ENCODE data around the gene ZNG1B.
"Not testable (repeated sequence)": the region's sequence is repeated elsewhere in the genome, so short reads cannot be mapped to it uniquely, and the experiment has no call there.

GRCh38 chr2:113536573-113536972, 99.1 kb downstream of the ZNG1B start:
- TF ChIP-seq, protein P1, sequence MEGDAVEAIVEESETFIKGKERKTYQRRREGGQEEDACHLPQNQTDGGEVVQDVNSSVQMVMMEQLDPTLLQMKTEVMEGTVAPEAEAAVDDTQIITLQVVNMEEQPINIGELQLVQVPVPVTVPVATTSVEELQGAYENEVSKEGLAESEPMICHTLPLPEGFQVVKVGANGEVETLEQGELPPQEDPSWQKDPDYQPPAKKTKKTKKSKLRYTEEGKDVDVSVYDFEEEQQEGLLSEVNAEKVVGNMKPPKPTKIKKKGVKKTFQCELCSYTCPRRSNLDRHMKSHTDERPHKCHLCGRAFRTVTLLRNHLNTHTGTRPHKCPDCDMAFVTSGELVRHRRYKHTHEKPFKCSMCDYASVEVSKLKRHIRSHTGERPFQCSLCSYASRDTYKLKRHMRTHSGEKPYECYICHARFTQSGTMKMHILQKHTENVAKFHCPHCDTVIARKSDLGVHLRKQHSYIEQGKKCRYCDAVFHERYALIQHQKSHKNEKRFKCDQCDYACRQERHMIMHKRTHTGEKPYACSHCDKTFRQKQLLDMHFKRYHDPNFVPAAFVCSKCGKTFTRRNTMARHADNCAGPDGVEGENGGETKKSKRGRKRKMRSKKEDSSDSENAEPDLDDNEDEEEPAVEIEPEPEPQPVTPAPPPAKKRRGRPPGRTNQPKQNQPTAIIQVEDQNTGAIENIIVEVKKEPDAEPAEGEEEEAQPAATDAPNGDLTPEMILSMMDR (IDR thresholded peaks at IDR 0.05 in 2 of 3, conservative IDR thresholded peaks at IDR 0.05 in 1 of 3; ENCODE audit: insufficient read depth in 2 of 3, low read depth in 1 of 3, low read length in 3 of 3): not testable (repeated sequence)
- TF ChIP-seq HMGN3 (IDR thresholded peaks at IDR 0.05; ENCODE audit: borderline replicate concordance, extremely low read depth, insufficient read length, low read depth, low read length); POLR2A (conservative IDR thresholded peaks at IDR 0.05); JUND (IDR thresholded peaks at IDR 0.05; ENCODE audit: borderline replicate concordance, low read depth, low read length); JUND (tag; IDR thresholded peaks at IDR 0.05; ENCODE audit: borderline replicate concordance, low read depth, low read length); ZNF3 (CRISPR knock-in tag; IDR thresholded peaks at IDR 0.05); SMARCC2 (IDR thresholded peaks at IDR 0.05; ENCODE audit: low read depth); POLR2AphosphoS5 (IDR thresholded peaks at IDR 0.05; ENCODE audit: control insufficient read depth, insufficient read depth, low read depth, low read length); ARHGAP35 (IDR thresholded peaks at IDR 0.05; ENCODE audit: partially characterized antibody); MYC (IDR thresholded peaks at IDR 0.05; ENCODE audit: low read depth, low read length); MYC (CRISPR knock-in tag; IDR thresholded peaks at IDR 0.05; ENCODE audit: borderline replicate concordance, low read depth): not testable (repeated sequence)
- TF ChIP-seq, protein P2, sequence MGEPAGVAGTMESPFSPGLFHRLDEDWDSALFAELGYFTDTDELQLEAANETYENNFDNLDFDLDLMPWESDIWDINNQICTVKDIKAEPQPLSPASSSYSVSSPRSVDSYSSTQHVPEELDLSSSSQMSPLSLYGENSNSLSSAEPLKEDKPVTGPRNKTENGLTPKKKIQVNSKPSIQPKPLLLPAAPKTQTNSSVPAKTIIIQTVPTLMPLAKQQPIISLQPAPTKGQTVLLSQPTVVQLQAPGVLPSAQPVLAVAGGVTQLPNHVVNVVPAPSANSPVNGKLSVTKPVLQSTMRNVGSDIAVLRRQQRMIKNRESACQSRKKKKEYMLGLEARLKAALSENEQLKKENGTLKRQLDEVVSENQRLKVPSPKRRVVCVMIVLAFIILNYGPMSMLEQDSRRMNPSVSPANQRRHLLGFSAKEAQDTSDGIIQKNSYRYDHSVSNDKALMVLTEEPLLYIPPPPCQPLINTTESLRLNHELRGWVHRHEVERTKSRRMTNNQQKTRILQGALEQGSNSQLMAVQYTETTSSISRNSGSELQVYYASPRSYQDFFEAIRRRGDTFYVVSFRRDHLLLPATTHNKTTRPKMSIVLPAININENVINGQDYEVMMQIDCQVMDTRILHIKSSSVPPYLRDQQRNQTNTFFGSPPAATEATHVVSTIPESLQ (CRISPR knock-in tag; IDR thresholded peaks at IDR 0.05): not testable (repeated sequence)
- TF ChIP-seq, protein P3, sequence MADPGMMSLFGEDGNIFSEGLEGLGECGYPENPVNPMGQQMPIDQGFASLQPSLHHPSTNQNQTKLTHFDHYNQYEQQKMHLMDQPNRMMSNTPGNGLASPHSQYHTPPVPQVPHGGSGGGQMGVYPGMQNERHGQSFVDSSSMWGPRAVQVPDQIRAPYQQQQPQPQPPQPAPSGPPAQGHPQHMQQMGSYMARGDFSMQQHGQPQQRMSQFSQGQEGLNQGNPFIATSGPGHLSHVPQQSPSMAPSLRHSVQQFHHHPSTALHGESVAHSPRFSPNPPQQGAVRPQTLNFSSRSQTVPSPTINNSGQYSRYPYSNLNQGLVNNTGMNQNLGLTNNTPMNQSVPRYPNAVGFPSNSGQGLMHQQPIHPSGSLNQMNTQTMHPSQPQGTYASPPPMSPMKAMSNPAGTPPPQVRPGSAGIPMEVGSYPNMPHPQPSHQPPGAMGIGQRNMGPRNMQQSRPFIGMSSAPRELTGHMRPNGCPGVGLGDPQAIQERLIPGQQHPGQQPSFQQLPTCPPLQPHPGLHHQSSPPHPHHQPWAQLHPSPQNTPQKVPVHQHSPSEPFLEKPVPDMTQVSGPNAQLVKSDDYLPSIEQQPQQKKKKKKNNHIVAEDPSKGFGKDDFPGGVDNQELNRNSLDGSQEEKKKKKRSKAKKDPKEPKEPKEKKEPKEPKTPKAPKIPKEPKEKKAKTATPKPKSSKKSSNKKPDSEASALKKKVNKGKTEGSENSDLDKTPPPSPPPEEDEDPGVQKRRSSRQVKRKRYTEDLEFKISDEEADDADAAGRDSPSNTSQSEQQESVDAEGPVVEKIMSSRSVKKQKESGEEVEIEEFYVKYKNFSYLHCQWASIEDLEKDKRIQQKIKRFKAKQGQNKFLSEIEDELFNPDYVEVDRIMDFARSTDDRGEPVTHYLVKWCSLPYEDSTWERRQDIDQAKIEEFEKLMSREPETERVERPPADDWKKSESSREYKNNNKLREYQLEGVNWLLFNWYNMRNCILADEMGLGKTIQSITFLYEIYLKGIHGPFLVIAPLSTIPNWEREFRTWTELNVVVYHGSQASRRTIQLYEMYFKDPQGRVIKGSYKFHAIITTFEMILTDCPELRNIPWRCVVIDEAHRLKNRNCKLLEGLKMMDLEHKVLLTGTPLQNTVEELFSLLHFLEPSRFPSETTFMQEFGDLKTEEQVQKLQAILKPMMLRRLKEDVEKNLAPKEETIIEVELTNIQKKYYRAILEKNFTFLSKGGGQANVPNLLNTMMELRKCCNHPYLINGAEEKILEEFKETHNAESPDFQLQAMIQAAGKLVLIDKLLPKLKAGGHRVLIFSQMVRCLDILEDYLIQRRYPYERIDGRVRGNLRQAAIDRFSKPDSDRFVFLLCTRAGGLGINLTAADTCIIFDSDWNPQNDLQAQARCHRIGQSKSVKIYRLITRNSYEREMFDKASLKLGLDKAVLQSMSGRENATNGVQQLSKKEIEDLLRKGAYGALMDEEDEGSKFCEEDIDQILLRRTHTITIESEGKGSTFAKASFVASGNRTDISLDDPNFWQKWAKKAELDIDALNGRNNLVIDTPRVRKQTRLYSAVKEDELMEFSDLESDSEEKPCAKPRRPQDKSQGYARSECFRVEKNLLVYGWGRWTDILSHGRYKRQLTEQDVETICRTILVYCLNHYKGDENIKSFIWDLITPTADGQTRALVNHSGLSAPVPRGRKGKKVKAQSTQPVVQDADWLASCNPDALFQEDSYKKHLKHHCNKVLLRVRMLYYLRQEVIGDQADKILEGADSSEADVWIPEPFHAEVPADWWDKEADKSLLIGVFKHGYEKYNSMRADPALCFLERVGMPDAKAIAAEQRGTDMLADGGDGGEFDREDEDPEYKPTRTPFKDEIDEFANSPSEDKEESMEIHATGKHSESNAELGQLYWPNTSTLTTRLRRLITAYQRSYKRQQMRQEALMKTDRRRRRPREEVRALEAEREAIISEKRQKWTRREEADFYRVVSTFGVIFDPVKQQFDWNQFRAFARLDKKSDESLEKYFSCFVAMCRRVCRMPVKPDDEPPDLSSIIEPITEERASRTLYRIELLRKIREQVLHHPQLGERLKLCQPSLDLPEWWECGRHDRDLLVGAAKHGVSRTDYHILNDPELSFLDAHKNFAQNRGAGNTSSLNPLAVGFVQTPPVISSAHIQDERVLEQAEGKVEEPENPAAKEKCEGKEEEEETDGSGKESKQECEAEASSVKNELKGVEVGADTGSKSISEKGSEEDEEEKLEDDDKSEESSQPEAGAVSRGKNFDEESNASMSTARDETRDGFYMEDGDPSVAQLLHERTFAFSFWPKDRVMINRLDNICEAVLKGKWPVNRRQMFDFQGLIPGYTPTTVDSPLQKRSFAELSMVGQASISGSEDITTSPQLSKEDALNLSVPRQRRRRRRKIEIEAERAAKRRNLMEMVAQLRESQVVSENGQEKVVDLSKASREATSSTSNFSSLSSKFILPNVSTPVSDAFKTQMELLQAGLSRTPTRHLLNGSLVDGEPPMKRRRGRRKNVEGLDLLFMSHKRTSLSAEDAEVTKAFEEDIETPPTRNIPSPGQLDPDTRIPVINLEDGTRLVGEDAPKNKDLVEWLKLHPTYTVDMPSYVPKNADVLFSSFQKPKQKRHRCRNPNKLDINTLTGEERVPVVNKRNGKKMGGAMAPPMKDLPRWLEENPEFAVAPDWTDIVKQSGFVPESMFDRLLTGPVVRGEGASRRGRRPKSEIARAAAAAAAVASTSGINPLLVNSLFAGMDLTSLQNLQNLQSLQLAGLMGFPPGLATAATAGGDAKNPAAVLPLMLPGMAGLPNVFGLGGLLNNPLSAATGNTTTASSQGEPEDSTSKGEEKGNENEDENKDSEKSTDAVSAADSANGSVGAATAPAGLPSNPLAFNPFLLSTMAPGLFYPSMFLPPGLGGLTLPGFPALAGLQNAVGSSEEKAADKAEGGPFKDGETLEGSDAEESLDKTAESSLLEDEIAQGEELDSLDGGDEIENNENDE (IDR thresholded peaks at IDR 0.05; ENCODE audit: low read depth, low read length): not testable (repeated sequence)
